ENCODE measurements around the gene MYO3B.

Gene MYO3B, protein sequence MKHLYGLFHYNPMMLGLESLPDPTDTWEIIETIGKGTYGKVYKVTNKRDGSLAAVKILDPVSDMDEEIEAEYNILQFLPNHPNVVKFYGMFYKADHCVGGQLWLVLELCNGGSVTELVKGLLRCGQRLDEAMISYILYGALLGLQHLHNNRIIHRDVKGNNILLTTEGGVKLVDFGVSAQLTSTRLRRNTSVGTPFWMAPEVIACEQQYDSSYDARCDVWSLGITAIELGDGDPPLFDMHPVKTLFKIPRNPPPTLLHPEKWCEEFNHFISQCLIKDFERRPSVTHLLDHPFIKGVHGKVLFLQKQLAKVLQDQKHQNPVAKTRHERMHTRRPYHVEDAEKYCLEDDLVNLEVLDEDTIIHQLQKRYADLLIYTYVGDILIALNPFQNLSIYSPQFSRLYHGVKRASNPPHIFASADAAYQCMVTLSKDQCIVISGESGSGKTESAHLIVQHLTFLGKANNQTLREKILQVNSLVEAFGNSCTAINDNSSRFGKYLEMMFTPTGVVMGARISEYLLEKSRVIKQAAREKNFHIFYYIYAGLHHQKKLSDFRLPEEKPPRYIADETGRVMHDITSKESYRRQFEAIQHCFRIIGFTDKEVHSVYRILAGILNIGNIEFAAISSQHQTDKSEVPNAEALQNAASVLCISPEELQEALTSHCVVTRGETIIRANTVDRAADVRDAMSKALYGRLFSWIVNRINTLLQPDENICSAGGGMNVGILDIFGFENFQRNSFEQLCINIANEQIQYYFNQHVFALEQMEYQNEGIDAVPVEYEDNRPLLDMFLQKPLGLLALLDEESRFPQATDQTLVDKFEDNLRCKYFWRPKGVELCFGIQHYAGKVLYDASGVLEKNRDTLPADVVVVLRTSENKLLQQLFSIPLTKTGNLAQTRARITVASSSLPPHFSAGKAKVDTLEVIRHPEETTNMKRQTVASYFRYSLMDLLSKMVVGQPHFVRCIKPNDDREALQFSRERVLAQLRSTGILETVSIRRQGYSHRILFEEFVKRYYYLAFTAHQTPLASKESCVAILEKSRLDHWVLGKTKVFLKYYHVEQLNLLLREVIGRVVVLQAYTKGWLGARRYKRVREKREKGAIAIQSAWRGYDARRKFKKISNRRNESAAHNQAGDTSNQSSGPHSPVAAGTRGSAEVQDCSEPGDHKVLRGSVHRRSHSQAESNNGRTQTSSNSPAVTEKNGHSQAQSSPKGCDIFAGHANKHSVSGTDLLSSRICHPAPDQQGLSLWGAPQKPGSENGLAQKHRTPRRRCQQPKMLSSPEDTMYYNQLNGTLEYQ (N-terminal part only)
- 0 to 0.07 reads per million in 2 donors for total RNA-seq

DNA sequence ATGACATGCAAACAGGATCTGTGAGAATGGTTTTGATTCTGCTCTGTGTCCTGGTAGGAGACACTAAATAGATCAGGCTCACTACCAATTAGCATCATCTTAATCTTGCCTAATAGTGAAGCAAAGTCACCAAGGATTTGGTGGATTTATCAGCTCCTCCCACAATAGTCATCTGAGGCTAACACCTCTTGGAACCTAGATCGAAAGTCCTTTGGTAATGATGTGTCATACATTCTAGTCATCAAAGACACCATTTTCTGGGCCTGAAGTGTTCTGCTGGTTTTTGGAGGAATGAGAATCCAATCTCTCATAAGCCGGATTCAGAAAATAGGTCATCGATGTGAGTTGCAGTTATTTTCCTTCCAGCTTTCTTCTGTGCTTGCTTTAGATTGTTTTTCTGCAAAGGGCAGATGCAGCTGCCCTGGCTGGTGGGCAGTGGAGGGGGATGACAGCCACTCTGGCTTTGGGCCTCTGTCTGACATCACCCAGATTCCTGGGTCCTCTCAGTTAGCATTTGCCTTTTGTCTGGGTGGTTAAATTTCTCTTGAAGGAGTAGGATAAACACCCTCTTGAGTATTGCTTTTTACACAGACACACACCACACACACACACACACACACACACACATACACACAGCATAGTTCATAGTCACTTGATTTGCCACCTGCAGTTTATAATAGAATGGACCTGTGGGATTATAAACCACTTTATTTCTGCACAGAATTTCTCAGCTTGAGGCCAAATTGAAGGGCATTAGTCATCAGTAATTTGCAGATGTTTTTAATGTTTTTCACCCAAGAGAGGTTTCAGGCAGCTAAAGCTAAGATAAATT lies at the start of gene MYO3B:
Gene MYO3B, plus strand, starts transcription at position 198 of the 832 bp plus-strand sequence. Its CDS starts 141 bp downstream, at position 339.
- DNase-seq = no peak

DNA sequence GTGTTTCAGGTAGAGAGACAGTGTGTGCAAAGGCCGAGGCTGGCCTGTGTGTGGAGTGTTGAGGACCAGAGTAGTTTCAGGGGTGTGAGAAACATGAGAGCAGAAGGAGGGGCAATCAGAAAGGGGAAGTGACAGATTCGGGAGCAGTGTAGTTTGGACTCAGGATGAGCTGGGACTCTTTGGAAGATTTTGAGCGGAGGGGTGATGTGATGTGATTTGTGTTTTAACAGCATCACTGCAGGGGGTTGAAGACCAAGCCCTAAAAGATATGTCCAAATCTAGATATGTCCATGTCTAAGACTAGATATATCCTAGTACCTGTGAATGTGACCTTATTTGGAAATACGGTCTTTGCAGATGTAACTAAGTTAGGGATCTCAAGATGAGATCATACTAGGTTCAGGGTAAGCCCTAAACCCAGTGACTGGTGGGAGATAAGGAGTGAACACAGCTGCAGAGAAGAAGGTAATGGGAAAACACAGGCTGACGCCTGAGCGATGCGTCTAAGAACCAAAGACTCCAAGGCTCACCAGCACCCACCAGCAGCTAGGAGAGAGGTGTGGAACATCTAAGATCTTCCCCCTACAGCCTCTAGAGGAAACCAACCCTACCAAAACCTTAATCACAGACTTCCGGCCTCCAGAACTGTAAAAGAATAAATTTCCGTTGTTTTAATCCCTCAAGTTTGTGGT lies 38.5 kb upstream of the MYO3B start:
- no peak for DNase-seq

DNA sequence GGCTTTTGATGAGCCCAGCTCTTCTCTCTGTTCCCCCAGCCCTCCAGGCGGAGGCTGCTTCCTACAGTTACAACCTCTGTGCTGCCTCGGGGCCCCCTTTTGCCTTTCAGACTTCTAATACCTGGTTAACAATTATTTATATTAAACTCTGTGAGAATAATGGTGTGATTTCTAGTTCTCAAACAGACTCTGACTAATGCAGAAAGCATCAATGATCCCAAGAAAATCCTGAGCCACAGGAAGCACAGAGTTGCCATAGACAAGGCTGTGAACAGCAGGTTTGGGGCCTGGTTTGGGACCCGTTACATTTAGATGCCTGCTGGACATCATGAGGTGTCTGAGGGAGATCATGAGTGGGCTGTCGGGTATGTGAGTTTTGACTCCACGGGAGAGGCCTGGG lies 37.4 kb upstream of the MYO3B start:
- DNase-seq = no peak

DNA sequence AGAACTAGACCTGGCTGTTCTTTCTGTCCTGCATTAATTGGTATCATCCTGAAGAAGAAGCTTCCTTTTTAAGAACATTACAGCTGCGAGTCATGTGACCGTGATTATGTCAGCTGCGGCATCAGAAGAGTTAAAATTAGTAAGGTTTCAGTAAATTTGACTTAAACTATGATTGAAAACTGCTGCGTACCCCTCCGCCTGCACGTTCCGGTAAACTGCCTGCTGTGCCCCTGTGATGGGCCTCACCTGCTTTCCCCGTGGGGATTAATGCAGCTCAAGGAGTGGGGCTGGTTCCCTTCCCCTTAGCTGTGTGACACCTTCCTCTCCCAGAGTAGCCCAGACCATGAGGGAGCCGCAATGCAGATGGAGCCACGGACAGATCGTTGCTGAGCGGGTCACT lies 36.1 kb upstream of the MYO3B start:
- no peak for DNase-seq

DNA sequence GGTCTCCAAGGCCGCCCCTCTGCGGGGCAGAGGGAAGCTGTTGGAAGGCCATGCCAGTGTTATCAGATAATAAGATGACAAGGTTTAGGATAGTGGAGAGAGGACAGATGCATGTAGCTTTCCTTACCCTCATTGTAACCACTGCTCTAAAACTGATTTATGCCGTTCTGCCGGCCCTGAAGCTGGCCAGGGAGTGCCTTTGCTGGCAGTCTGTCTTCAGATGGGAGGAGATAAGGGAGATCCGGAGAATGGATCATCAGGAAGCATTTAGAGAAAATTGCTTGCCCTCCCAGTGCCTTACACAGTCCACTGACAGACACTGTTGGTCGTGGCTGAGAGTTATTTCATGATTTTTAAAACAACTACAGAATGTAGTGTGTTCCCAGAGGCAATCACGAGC lies 35.4 kb upstream of the MYO3B start:
- DNase-seq = no peak

DNA sequence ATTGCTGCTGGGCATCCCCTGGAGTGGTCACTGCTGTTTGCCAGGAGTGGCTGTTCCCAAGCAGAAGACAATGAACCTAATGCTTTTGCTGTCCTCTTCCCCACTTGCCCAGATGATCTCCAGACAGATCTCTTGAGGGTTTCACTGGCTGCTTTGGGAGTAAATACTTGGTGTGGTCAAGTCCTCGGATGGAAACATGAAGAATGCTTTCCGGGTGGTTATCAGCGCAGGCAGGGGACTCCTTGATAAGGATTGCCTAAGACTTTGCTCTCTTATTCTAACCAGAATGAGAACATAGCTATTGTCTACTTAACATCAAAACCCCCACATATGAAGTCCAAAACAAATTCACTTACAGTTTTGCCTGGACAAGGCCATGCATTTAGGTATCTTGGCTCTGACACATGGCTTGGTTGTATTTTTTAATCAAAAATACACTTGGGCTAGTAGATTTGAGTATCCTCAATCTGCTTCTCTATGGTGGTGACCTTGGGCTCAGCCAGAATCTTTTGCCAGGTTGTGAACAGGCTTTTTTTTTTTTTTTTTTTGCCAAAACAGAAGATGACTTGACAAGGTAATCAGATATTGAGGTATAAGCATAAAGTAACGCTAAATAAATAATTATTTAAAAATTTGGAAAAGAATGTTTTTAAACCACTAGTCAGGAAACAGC lies 34.8 kb upstream of the MYO3B start:
- no peak for DNase-seq

DNA sequence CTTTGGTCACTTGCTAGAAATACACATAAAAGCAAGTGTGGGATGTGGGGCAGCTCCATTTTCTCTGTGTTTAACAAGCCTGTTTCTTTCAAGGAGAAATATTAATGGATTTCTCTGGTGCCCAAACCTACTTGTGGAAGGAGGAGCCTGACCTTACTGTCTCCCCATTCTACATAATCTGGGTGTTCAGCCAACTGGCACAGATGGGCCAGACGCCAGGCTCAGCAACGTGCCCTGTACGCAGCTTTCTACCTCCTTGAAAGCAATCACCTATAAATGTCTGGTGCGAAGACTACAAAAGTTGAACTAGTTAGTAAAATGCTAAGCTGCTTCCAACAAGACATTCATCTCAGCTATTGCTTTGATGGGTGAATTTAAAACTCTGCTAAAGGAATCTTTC lies 33.2 kb upstream of the MYO3B start:
- no peak for DNase-seq

DNA sequence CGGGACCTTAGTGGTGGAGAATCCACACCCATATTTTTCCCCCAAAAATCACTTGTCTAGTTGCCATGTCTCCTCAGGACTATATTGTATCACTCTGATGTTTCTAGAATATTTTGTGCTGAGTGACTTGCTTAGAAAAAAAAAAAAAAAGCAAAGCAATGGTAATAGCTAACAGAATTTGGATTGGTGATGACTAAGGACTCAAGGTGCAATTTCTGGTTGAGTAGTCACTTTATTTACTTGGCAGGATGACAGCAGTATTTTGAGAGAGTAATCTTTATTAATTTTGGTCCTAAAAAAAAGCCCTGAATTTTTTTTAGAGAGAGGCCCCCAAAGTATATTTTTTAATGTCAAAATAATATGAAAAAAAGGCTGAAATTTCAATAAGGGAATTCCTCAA lies 32.8 kb upstream of the MYO3B start:
- no peak for DNase-seq

DNA sequence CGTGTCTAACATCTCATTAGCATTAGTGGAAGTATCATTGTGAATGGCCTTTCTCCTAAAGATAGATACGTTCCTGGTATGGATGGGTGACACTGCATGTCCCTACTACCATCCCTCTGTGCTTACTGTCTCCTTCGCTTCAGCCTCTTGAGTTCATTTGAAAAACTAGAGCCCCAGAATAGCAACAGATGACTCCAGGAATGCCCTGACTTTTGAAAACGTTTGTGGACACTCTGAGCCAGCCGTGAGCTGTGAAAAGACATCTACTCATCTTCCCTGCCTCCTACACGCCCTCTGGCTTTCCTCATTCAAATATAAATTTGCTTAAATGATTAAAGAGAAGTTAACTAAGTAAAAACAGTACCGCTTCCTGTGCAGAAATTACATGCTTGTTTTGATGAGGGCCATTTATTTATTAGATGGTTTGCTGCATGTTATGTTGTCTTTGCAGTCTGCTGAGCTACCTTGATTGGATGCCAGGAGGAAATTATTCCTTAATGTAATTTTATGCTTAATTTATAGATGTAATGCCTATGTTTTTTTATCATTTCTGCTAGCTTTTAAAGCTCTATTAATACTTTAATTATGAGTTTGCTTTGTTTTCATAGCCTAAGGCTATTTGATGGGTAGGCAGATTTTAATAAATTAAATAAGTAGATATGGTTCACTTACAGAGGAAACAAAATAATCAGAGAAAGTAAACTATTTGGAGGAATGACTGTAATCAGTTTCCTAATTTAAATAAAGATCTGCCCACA lies 32.1 kb upstream of the MYO3B start:
- DNase-seq = no peak

DNA sequence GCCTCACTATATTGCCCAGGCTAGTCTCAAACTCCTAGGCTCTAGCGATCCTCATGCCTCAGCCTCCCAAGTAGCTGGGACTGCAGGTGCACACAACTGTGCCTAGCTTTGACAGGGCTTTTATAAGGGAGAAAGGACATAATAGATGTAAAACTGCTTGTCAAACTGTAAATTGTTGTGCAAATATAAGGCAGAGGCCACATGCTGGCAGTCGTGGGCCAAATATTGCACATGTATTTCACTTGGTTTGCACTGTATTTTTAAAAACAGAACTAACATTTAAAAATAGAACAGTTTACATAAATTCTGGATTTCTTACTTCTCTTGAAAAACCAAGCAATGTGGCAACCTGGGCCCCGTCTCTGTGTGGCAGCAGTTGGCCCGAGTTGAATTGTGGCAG lies 31.2 kb upstream of the MYO3B start:
- no peak for DNase-seq

DNA sequence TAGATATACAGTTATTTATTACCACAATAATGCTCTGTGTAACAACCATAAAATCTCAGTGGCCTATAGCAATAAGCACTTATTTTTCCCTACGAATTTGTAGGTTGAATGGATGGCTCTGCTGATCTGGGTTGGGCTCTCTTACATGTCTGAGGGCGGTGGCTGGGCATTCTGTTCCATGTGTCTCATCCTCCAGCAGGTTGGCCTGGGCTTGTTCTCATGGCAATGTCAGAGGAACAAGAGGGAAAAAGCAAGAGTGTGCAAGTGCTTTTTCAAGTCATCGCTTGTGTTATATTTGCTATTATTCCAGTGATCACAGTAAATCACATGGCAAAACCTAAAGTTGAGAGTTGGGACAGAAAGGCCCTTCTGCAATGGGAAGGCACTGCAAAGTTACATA lies 30.4 kb upstream of the MYO3B start:
- DNase-seq = no peak

DNA sequence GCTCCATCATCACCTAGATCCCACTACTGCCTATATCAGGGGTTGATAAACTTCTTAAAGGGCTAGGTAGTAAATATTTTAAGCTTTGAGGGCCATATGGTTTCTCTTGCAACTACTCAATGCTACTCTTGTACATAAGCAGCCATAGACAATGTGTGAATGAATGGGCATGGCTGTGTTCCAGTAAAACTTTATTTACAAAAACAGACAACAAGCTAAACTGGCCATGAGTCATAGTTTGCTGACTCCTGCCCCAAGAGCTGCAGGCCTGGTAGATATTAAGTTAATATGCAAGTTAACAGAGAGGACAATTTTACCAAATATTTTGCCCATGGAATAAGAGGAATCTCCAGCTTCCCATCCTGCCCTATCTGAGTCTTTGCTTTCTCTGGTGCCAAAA lies 29.8 kb upstream of the MYO3B start:
- no peak for DNase-seq

DNA sequence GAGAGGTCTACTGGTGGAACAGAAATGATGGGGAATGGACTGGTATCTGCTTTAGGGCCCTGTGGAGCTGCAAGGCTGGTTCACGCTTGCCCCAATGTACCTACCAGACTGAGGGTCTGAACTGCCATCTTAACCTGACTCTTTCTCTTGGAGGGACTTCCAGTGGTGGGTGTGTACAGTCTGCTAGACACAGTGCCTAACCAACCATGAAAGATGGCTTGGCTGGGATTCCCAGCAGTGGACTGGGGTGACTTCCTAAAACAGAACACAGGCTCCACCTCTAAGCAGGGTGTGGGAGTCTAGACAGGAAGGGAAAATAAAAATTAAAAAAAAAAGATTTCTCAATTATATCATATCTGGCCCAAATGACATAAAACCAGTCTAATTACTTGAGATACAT lies 25.5 kb upstream of the MYO3B start:
- no peak for DNase-seq

DNA sequence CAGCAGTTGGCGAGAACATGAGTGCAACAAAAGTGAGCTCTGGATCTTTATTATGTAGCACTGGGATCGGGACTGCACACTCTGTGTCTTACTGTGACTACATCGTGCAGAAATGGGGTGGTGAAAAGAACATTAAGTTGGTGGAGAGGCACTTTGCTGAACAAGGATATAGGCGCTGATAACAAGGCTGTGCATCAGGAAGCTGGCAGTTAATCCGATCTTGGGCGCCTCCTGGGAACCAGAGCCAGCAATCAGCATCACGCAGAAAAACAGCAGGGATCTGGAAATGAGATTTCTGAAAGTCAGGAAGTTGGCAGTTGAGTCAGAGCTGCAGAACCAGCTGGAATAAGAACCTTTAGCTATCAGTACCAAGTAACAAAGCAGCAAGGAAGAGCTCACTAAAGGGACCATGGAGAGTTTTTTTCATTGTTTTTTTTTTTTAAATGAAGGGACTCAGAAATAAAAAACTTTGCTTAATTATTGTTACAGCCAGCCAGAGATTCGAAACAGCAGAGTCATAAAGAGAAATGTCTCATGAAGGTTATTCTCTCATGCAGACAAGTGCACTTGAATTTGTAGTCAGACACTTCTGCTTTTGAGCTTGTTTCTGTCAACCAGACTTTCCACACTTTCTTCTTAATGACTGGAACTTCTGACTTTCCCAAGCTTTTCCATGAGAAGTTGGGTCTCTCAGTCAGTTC lies 22.8 kb upstream of the MYO3B start:
- DNase-seq = no peak

DNA sequence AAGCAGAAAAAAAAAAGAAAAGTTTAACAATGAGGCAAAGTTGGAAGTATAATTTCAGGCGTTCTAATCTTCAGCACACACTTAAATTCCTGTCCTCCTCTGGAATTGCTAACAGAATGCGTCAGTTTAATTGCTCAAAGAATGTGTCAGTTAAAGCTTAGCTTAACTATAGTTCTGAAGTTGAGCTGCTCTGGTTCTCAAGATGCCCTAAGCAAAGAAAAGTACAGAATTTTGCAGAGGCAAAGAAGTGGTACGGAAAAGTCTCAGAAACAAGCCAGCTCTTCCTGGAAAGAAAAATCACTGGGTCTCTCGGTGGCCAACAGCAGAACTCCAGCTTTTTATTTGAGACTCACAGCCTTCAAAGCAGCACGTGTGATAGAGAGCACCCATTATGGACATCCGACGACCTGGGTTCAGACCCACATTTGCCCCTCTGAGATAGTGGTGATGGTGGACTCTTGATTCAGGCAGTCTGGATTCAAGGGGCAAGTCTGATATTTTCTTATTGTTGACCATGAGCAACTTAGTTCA lies 22.2 kb upstream of the MYO3B start:
- no peak for DNase-seq

DNA sequence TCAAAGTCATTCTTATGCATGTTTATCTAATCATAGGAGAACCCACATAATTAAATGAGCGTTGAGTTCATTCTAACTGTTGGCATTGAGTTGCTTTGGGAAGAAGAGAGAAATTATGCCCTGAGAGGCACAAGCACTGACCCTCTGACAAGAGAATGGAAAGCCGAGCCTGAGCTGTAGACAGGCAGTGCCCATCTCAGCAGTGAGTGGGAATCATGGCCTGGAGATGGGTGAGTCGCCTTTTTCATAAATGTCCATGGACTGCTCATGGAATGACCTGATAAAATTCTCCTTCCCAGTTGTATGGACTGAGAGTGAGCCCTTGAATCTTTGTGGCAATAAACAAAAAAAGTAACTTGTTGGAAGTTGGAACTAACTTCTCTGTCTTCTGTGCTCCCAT lies 21.4 kb upstream of the MYO3B start:
- DNase-seq = no peak

DNA sequence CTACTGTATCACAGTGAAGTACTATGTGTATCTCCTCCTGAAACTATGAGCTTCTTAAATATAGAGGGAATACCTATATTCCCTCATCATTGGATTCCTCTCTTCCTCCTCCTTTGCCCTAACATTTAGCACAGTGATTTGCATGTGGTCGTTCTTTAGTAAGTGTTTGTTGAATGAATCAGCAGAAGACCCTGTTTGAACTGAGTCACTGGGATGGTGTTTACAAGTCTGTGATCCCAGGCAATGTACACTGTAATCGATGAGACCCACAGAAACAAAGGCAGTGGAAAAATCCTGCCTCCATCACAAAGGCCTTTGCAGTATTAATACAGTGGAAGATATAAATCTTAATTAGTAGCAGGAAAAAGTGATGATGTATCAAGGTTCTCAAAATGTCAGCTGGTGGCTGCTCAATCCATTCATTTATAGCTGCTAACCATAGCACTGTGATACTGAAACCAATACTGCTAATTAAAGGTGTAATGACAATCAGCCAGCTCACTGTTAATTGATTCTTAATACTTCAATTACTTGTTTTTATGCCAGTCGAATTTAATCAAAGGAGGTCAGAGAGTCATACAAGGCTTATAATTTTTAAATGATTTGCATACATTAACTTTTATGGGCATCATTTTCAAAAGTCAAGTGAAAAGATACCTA lies 20.8 kb upstream of the MYO3B start:
- DNase-seq = no peak

DNA sequence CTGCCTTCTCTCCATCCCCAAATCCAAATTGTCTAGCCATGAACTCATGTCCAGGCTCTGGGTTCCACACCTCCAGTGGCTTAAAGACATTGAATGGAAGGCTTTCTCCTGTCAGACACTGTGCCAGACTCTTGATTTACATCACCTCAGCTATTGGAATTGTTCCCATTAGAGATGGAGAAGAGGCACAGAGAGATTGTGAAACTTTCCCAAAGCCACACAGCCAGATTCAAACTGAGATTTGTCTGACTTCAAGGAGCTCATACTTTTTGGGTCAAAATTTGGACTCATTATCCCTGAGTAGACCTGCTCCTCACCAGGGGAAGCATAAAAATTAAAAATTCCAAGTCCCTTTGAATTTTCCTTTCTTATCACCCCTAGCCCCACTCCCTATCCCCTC lies 18.9 kb upstream of the MYO3B start:
- DNase-seq = no peak

All from T-helper 9 cell (primary cell).